GM12864 (cell line): Measurements from ENCODE around the gene ZNF665.
"Not testable (repeated sequence)": the region's sequence is repeated elsewhere in the genome, so short reads cannot be mapped to it uniquely, and the experiment has no call there.

Source experiments
- DNase-seq: peaks from one replicate; pipeline ENCODE4 v3.0.0-alpha.2; 2011; ENCODE audit warnings: low read depth
- H3K4me3 ChIP-seq: 2 replicates; pipeline ENCODE4 v1.5.1; 2011; ENCODE audit warnings: mild to moderate bottlenecking, low read depth, low read length, control low read depth
- CTCF ChIP-seq: IDR thresholded peaks from 2 replicates; pipeline ENCODE4 v1.5.1; 2011; ENCODE audit warnings: low read depth, mild to moderate bottlenecking, moderate library complexity, low read length, control low read depth, inconsistent platforms; ENCODE audit errors: missing control alignments

The ZNF665 gene

GRCh38 chr19:53192771-53193534 is at the start of gene ZNF665:
Gene ZNF665 (minus strand): TSS chr19:53193358. CDS start chr19:53182898, 10,460 bp downstream.
- DNase-seq: peak; percentile 58
- no peak for TF ChIP-seq CTCF
- peak within 1 kb of the TSS; percentile 68 for H3K4me3 ChIP-seq

DNA sequence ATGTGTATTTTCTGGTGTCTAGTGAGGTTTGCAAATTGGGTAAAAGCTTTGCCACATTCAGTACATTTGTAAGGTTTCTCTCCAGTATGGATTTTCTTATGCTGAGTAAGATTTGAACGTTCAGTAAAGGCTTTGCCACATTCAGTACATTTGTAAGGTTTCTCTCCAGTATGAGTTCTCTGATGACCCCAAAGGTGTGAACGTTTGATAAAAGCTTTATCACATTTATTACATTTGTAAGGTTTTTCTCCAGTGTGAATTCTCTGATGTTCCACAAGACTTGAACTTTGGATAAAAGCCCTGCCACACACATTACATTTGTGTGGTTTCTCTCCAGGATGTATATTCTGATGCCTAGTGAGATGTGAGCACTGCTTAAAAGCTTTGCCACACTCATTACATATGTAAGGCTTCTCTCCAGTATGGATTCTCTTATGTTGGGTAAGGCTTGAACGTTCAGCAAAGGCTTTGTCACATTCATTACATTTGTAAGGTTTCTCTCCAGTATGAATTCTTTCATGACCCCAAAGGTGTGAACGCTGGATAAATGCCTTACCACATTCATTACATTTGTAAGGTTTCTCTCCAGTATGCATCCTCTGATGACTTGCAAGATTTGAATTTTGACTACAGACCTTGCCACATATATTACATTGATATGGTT is 44.1 kb upstream of the ZNF665 start:
- no peak for TF ChIP-seq CTCF
- H3K4me3 ChIP-seq: no peak overlapping the region

GRCh38 chr19:53224606-53225005 is 31.4 kb upstream of the ZNF665 start:
- TF ChIP-seq CTCF: no peak
- DNase-seq: no peak
- no peak overlapping the region for H3K4me3 ChIP-seq

More for the DNA sequence above, 44.1 kb upstream of the ZNF665 start:
- no peak for DNase-seq

DNA sequence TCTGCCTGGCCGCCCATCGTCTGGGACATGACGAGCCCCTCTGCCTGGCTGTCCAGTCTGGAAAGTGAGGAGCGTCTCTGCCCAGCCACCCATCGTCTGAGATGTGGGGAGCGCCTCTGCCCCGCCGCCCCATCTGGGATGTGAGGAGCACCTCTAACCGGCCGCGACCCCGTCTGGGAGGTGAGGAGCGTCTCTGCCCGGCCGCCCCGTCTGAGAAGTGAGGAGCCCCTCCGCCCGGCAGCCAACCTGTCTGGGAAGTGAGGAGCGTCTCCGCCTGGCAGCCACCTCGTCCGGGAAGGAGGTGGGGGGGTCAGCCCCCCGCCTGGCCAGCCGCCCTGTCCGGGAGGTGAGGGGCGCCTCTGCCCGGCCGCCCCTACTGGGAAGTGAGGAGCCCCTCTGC is 29.6 kb upstream of the ZNF665 start:
- DNase-seq, H3K4me3 ChIP-seq: not testable (repeated sequence)

- no peak overlapping the region for H3K4me3 ChIP-seq
- DNase-seq: no peak
- TF ChIP-seq CTCF: no peak
These were observed 19.7 kb upstream of the ZNF665 start for GRCh38 chr19:53212703-53213320.

DNA sequence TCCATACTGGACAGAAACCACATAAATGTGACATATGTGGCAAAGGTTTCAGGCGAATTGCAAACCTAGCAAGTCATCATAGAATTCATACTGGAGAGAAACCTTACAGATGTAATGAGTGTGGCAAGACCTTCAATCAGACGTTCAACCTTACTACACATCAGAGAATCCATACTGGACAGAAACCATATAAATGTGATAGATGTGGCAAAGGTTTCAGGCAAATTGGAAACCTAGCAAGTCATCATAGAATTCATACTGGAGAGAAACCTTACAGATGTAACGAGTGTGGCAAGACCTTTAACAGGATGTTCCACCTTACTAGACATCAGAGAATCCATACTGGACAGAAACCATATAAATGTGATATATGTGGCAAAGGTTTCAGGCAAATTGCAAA is 18.4 kb upstream of the ZNF665 start:
- H3K4me3 ChIP-seq, DNase-seq: not testable (repeated sequence)

DNA sequence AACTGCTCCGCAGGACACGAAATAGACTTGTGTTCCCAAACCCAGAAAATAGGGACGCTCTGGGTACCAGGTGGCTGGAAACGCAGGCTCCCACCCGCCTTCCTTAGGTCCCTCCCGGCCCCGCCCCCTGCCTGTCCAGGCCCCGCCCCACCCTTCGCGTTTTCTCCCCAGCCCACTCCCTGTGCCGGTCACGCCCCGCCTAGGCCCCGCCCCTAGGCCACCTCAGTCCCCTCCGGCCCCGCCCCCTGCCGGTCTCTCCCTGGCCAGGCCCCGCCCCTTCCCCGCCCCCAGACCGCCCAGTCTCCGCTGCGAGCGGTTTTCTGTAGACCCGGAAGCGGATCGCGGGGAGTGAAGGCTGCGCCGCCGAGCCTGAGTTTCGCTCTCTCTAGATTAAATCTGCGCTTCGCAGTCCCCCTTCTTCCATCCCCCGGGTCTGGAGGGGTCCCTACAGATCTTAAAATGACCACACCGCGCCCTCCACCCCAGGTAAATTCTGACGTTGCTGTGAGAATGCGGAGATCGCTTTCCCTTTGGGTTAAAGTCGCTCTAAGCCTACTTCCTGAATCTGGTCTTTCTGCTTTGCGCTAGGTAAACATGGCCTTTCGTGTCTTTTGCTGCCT is 3.7 kb upstream of the ZNF665 start:
- TF ChIP-seq CTCF: no peak
- H3K4me3 ChIP-seq: peak overlapping the region; percentile 61
- DNase-seq: peak; percentile 42
